ENCODE results near the gene CACNA2D1. TPM values are rescaled to one million over a fixed set of nuclear protein-coding genes. Genes with fewer than 3 reads are reported as not detected.

Gene CACNA2D1
- total RNA-seq, 4 donors from 2014 or later = 0.30 to 12.8 (median 2.4) TPM

DNA sequence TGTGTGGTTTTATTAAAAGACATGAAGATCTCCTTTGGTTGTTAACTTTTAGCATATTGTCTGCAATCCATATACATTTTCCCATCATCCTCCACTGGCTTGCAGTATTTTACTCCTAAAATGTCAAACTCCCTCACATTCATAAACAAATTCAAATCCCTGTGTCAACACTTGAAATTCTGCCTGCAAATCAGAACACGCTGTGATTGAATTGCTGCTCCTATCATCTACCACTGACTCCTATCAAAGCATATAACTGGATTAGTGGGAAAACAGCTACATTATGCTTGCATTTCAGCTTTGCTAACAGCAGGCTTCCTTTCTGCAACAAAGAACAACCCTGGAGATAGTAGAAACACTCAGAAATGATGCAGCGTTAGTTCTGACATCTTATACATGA is 392.0 kb downstream of the CACNA2D1 start:
- DNase-seq = no peak
- no peak overlapping the region for H3K27ac ChIP-seq
- peaks cover 0 to 3% (median 0%) of the 10 kb centered on the region in 3 donors for H3K4me1 ChIP-seq
- no peaks in the 10 kb centered on the region for H3K36me3 ChIP-seq
- no peak for TF ChIP-seq POLR2A (IDR thresholded peaks at IDR 0.05)
- TF ChIP-seq, protein P1, sequence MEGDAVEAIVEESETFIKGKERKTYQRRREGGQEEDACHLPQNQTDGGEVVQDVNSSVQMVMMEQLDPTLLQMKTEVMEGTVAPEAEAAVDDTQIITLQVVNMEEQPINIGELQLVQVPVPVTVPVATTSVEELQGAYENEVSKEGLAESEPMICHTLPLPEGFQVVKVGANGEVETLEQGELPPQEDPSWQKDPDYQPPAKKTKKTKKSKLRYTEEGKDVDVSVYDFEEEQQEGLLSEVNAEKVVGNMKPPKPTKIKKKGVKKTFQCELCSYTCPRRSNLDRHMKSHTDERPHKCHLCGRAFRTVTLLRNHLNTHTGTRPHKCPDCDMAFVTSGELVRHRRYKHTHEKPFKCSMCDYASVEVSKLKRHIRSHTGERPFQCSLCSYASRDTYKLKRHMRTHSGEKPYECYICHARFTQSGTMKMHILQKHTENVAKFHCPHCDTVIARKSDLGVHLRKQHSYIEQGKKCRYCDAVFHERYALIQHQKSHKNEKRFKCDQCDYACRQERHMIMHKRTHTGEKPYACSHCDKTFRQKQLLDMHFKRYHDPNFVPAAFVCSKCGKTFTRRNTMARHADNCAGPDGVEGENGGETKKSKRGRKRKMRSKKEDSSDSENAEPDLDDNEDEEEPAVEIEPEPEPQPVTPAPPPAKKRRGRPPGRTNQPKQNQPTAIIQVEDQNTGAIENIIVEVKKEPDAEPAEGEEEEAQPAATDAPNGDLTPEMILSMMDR (IDR thresholded peaks at IDR 0.05) = no peak
- no peak overlapping the region for H3K4me3 ChIP-seq
- 55 to 56% methylated on average over 2 of the region's 2 CpGs for WGBS, 2 donors
- no peaks in the 10 kb centered on the region for H3K9me3 ChIP-seq
- H3K27me3 ChIP-seq = no peaks in the 10 kb centered on the region
- intact Hi-C loops (cut with DNase I) = no loop called here

DNA sequence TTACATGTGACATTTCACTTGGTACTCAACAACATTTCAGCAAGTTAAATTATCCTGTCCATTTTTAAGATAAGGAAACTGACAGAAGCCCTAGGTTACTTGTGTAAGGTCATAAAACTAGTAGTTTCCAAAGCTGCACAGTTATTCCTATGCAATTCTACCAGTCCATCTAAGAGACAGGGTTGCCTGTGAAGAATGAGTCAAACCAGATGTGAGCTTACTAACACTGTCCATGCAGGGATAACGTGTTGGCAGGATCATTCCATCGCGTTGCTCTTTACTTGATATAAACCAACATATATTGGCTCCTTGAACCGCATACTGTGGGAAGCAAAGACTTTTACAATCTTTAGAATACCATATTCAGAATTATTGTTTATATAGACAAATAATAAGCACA is 392.8 kb downstream of the CACNA2D1 start:
- WGBS, 2 donors = 53 to 54% methylated on average over 4 of the region's 4 CpGs
- intact Hi-C loops (cut with DNase I) = no loop called here

DNA sequence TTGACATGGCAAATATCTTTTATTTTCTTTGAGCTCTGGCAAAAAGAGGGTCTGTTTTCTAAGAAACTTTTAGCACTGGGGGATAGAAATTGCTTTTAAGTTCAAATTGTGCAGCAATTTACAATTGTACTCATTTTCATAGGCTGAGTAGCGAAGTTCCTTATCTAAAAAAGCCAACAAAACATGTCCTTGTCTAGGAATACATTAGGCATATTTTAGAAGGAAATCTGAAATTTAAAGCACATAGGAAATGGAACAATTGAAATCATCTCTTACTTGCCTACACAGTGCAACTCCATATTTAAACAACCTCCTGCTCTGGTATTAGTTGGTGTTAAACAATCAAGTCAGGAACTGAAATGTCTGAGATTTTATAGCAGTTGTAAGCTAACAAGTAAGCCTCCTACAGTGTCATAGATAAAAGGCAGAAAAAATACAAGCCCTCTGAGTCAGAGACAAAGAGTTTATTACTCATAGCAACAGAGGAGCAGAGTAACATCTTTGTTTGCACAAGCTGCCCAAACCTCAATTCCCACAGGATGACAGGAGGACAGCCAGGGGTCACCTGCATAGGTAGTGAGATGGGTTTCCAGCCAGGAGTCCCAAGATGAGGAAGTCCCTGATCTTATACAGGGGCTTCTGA is 393.6 kb downstream of the CACNA2D1 start:
- H3K27me3 ChIP-seq = no peaks in the 10 kb centered on the region
- no peak for TF ChIP-seq POLR2A (IDR thresholded peaks at IDR 0.05)
- TF ChIP-seq, protein P1 (IDR thresholded peaks at IDR 0.05) = no peak
- H3K4me3 ChIP-seq = no peak overlapping the region
- no peaks in the 10 kb centered on the region for H3K36me3 ChIP-seq
- no peak for DNase-seq
- 80 to 86% methylated on average over 1 of the region's 1 CpG for WGBS, 2 donors
- peaks cover 0 to 3% (median 0%) of the 10 kb centered on the region in 3 donors for H3K4me1 ChIP-seq
- no peak overlapping the region for H3K27ac ChIP-seq
- H3K9me3 ChIP-seq = no peaks in the 10 kb centered on the region
- intact Hi-C loops (cut with DNase I) = loop anchor here (10.0 kb wide), 2 partner anchors 525 to 555 kb away; no protein-coding TSS in a partner anchor

More for the DNA sequence above, 392.8 kb downstream of the CACNA2D1 start:
- Histone ChIP-seq H3K4me1 (peaks cover 0 to 3% (median 0%) of the 10 kb centered on the region in 3 donors), H3K27ac (no peak overlapping the region), H3K27me3 (no peaks in the 10 kb centered on the region), H3K36me3 (no peaks in the 10 kb centered on the region), H3K9me3 (no peaks in the 10 kb centered on the region), H3K4me3 (no peak overlapping the region)
- no peak for DNase-seq
- TF ChIP-seq, protein P1 (IDR thresholded peaks at IDR 0.05) = no peak
- no peak for TF ChIP-seq POLR2A (IDR thresholded peaks at IDR 0.05)

DNA sequence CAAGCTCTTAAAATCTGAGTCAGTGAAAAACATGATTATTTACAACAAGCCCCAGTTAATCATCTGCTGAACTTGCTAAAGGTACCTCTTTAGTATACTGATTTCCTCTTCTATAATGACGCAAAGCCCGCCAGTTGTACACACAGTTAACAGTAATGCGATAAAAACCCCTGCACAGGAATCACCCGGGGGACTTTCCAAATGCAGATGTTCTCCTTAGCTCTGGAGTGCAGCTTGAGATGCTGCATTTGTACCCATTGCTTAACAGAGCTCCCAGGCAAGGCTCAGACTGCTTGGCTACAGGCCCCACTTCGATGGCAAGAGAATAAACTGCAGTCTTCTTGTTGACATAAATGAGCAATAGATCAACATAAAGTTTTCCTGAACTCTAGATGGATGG is 394.1 kb downstream of the CACNA2D1 start:
- no peak for TF ChIP-seq POLR2A (IDR thresholded peaks at IDR 0.05)
- TF ChIP-seq, protein P1 (IDR thresholded peaks at IDR 0.05) = no peak
- intact Hi-C loops (cut with DNase I) = loop anchor here (10.0 kb wide), 2 partner anchors 525 to 555 kb away; no protein-coding TSS in a partner anchor
- H3K36me3 ChIP-seq = no peaks in the 10 kb centered on the region
- no peak overlapping the region for H3K4me3 ChIP-seq
- H3K9me3 ChIP-seq = no peaks in the 10 kb centered on the region
- 64 to 75% methylated on average over 5 of the region's 5 CpGs for WGBS, 2 donors
- no peak for DNase-seq
- H3K4me1 ChIP-seq = peaks cover 0 to 3% (median 0%) of the 10 kb centered on the region in 3 donors
- no peaks in the 10 kb centered on the region for H3K27me3 ChIP-seq
- H3K27ac ChIP-seq = no peak overlapping the region

DNA sequence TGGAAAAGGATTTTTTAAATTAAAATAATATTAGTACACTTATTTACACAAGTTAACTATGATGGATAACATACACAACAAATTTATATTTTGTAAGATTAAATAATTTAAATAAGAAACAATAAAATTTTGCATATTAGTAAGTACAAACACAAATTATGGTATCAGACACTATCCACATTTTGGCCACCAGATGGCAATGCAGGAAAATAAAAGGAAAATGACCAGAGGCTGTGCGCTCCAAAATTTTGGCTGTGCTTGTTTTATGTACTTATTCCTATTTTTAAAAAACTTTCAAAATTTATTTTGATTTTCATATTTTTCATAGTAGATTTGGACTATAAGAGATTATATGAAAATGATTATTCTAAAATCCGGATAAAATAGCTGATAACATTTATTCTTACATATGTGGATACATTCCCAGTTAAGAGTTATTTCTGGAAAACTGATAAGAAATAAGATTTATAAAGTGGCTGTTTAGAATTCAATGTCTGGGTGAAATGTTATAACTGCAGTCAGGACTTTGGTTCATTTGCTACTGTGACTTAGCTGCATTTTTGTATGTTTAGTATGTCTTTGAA is 399.0 kb downstream of the CACNA2D1 start:
- no peak for DNase-seq
- Histone ChIP-seq H3K9me3 (no peaks in the 10 kb centered on the region), H3K27ac (no peak overlapping the region), H3K36me3 (no peaks in the 10 kb centered on the region), H3K27me3 (no peaks in the 10 kb centered on the region), H3K4me3 (no peak overlapping the region), H3K4me1 (no peaks in the 10 kb centered on the region)
- TF ChIP-seq POLR2A (IDR thresholded peaks at IDR 0.05) = no peak
- TF ChIP-seq, protein P1 (IDR thresholded peaks at IDR 0.05) = peak in 5 of 6 experiments; percentile 44 to 82 (median 66)
- WGBS, 2 donors = 9 to 16% methylated on average over 2 of the region's 2 CpGs
- intact Hi-C loops (cut with DNase I) = loop anchor here (5.0 to 10.0 kb wide), 3 partner anchors 530 to 683 kb away; no protein-coding TSS in a partner anchor
